Nephron progenitor cell (in vitro differentiated cells): Measurements from ENCODE around the gene ZNF76.
"Not testable (repeated sequence)": the region's sequence is repeated elsewhere in the genome, so short reads cannot be mapped to it uniquely, and the experiment has no call there.

Experiments
- DNase-seq: peaks from one replicate; pipeline ENCODE4 v3.0.0; 2021
- H3K27ac Mint-ChIP-seq: 2 replicates; pipeline ENCODE4 v1.8.0; 2021; ENCODE audit warnings: mild to moderate bottlenecking, moderate library complexity, mixed read lengths
- H3K27me3 Mint-ChIP-seq: 2 replicates; pipeline ENCODE4 v1.8.0; 2021; ENCODE audit warnings: mild to moderate bottlenecking, low read depth, mixed read lengths; ENCODE audit not compliant: poor library complexity
- H3K36me3 Mint-ChIP-seq: 2 replicates; pipeline ENCODE4 v1.8.0; 2021; ENCODE audit warnings: low read depth, mixed read lengths
- H3K4me1 Mint-ChIP-seq: 2 replicates; pipeline ENCODE4 v1.8.0; 2021; ENCODE audit warnings: mixed read lengths
- H3K4me3 Mint-ChIP-seq: 2 replicates; pipeline ENCODE4 v1.8.0; 2021; ENCODE audit warnings: mild to moderate bottlenecking, moderate library complexity, mixed read lengths
- H3K9me3 Mint-ChIP-seq: 2 replicates; pipeline ENCODE4 v1.8.0; 2021; ENCODE audit warnings: mild to moderate bottlenecking, moderate library complexity, mixed read lengths
- CTCF ChIP-seq: fragments of 200-600 bp; sonication (generic); IDR thresholded peaks from 2 replicates; pipeline ENCODE4 v1.5.0; 2021; ENCODE audit warnings: antibody characterized with exemption

The ZNF76 gene

GRCh38 chr6:35328108-35328723 lies 68.7 kb downstream of the ZNF76 start:
- Mint-ChIP-seq H3K27me3 (peaks cover 3% of the 10 kb centered on the region), H3K4me3 (no peak overlapping the region), H3K27ac (no peak overlapping the region), H3K9me3 (peaks cover 24% of the 10 kb centered on the region), H3K36me3 (no peaks in the 10 kb centered on the region), H3K4me1 (peaks cover 7% of the 10 kb centered on the region)
- TF ChIP-seq CTCF, result no peak
- no peak for DNase-seq

DNA sequence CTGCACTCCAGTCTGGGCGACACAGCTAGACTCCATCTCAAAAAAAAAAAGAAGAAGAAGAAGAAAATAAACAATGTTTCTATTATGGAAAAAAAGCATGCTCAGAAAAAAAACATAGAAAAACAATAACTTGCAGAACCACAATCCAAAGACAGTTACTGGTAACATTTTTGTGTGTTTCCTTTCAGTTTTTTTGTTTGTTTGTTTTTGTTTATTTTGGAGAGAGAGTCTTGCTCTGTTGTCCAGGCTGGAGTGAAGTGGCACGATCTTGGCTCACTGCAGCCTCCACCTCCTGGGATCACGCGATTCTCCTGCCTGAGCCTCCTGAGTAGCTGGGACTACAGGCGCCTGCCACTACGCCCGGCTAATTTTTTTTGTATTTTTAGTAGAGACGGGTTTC lies 69.4 kb downstream of the ZNF76 start:
- not testable (repeated sequence) for H3K4me1 Mint-ChIP-seq, H3K27me3 Mint-ChIP-seq, DNase-seq, H3K36me3 Mint-ChIP-seq, H3K27ac Mint-ChIP-seq, H3K4me3 Mint-ChIP-seq
- peaks cover 27% of the 10 kb centered on the region for H3K9me3 Mint-ChIP-seq

DNA sequence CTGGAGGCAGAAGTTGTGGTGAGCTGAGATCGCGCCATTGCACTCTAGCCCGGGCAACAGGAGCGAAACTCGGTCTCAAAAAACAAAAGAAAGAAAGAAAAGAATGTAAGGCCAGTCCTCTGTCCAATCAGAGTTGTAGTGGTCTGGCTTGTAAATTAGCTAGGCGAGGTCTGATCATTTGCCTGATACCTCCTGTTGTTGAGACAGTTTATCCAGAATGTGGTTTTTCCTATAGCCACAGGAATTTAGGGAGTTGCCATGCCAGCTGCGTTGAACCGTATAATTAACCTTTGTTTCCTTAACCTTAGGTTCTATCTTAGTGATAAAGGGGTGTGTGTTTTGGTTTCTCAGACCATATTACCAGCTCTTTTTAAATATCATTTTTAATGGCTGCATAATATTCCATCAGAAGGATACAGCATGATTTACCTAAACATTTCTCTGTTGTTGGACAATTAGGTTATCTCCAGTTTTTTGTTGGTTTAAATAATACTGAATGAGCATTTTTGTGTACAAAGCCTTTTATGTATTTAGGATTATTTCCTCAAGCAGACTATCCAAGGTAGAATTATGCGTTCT lies 71.1 kb downstream of the ZNF76 start:
- no peak for DNase-seq
- Mint-ChIP-seq H3K4me1 (peaks cover 7% of the 10 kb centered on the region), H3K27ac (no peak overlapping the region), H3K36me3 (no peaks in the 10 kb centered on the region), H3K4me3 (no peak overlapping the region), H3K27me3 (peaks cover 23% of the 10 kb centered on the region), H3K9me3 (peaks cover 41% of the 10 kb centered on the region)
- TF ChIP-seq CTCF, result no peak

GRCh38 chr6:35332074-35332887 lies 72.7 kb downstream of the ZNF76 start:
- not testable (repeated sequence) for H3K36me3 Mint-ChIP-seq, DNase-seq, H3K4me1 Mint-ChIP-seq, H3K27ac Mint-ChIP-seq, H3K4me3 Mint-ChIP-seq
- Mint-ChIP-seq H3K9me3 (peaks cover 46% of the 10 kb centered on the region), H3K27me3 (peaks cover 36% of the 10 kb centered on the region)

DNA sequence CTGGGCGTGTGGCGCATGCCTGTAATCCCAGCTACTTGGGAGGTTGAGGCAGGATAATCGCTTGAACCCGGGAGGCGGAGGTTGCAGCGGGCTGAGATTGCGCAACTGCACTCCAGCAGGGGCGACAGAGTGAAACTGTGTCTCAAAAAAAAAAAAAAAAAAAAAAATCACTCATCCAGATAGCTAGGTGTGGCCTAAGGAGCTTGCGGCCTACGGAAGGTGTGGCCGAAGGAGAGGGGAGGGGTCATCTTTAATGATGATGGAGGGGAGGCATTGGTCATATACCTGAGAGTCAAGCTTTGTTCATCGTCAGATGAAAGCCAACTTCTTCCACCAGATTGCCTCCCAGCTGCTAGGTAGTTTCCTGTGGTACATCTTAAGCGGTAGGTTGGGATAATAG lies 82.0 kb downstream of the ZNF76 start:
- H3K36me3 Mint-ChIP-seq, result peaks cover 13% of the 10 kb centered on the region
- no peak for DNase-seq
- no peak overlapping the region for H3K4me3 Mint-ChIP-seq
- H3K27ac Mint-ChIP-seq, result no peak overlapping the region
- TF ChIP-seq CTCF, result no peak
- peaks cover 38% of the 10 kb centered on the region for H3K4me1 Mint-ChIP-seq
- H3K9me3 Mint-ChIP-seq, result peaks cover 19% of the 10 kb centered on the region
- peaks cover 13% of the 10 kb centered on the region for H3K27me3 Mint-ChIP-seq

DNA sequence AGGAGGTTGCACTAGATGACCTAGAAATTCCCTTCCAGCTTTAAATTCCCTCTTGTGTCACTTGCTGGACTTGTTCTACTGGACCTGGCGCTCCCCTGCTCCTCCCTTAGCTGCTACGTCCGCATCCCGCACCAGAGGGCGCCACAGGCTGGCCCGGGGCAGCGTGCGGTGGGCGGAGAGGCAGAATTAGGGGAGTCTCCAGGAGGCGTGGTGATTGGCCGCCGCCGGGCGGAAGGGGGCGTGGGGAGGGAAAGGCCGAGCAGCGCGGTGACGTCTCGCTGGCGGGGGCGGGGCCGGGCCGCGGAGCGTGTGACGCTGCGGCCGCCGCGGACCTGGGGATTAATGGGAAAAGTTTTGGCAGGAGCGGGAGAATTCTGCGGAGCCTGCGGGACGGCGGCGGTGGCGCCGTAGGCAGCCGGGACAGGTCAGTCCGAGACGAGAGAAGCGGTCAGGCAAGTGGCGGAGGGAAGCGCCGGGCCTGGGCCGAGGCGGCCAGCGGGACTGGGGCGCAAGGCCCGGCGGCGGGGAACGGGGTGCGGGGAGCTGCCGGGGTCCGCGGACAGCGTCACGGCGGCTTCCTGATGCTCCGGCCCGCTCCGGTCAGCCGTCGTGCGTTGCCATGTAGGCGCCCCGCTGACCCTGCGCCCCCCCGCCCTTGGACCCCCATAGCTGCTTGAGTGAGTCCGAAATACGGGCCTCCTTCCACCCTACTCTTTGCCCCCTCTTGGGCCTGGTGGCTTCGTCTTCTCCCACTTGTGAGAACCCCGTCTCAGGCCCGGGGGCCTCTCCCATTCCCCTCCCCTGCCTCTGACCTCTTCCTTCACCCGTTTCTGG lies 82.9 kb downstream of the ZNF76 start, which contains the start of gene PPARD:
Gene PPARD (plus strand): TSS at position 301 of the 834 bp plus-strand sequence. CDS start 68,530 bp downstream, outside the sequence.
- TF ChIP-seq CTCF, result peak; percentile 94
- Mint-ChIP-seq H3K4me1 (peaks cover 38% of the 10 kb centered on the region), H3K9me3 (peaks cover 14% of the 10 kb centered on the region), H3K4me3 (peak within 1 kb of the TSS; percentile 97), H3K36me3 (peaks cover 17% of the 10 kb centered on the region), H3K27ac (peak within 1 kb of the TSS; percentile 93), H3K27me3 (peaks cover 6% of the 10 kb centered on the region)
- DNase-seq, result peak; percentile 99
